ENCODE results near the gene DIPK2A.

DIPK2A gene

GRCh38 chr3:143971359-143972154 is at the start of gene DIPK2A:
Gene DIPK2A (plus strand): TSS chr3:143971823. CDS start chr3:143972333, 510 bp downstream.
- peak; percentile 96 to 97 for DNase-seq (ENCODE audit: low read depth in 2 of 2)
- peak within 1 kb of the TSS; percentile 76 to 99 for H3K4me3 ChIP-seq (replicated peaks in 1 of 2; ENCODE audit: low read depth in 2 of 2, low read length in 2 of 2)
- no peak for TF ChIP-seq CTCF (IDR thresholded peaks at IDR 0.05; ENCODE audit: low read depth, low read length)

GRCh38 chr3:143924522-143925285 is 46.9 kb upstream of the DIPK2A start:
- no peak for DNase-seq (ENCODE audit: low read depth in 2 of 2)
- no peak overlapping the region for H3K4me3 ChIP-seq (replicated peaks in 1 of 2; ENCODE audit: low read depth in 2 of 2, low read length in 2 of 2)
- no peak for TF ChIP-seq CTCF (IDR thresholded peaks at IDR 0.05; ENCODE audit: low read depth, low read length)

- no peak overlapping the region for H3K4me3 ChIP-seq (replicated peaks in 1 of 2; ENCODE audit: low read depth in 2 of 2, low read length in 2 of 2)
- DNase-seq (ENCODE audit: low read depth in 2 of 2) = peak in 1 of 2 donors; percentile 6
- no peak for TF ChIP-seq CTCF (IDR thresholded peaks at IDR 0.05; ENCODE audit: low read depth, low read length)
Observed at GRCh38 chr3:143928056-143928455, 43.6 kb upstream of the DIPK2A start.

- no peak for TF ChIP-seq CTCF (IDR thresholded peaks at IDR 0.05; ENCODE audit: low read depth, low read length)
- no peak overlapping the region for H3K4me3 ChIP-seq (replicated peaks in 1 of 2; ENCODE audit: low read depth in 2 of 2, low read length in 2 of 2)
- peak in 1 of 2 donors; percentile 55 for DNase-seq (ENCODE audit: low read depth in 2 of 2)
Observed at GRCh38 chr3:143928541-143929255, 42.9 kb upstream of the DIPK2A start.

GRCh38 chr3:143934791-143935190 is 36.8 kb upstream of the DIPK2A start:
- no peak overlapping the region for H3K4me3 ChIP-seq (replicated peaks in 1 of 2; ENCODE audit: low read depth in 2 of 2, low read length in 2 of 2)
- TF ChIP-seq CTCF (IDR thresholded peaks at IDR 0.05; ENCODE audit: low read depth, low read length) = no peak

GRCh38 chr3:143935678-143936077 is 35.9 kb upstream of the DIPK2A start:
- no peak for DNase-seq (ENCODE audit: low read depth in 2 of 2)
- no peak for TF ChIP-seq CTCF (IDR thresholded peaks at IDR 0.05; ENCODE audit: low read depth, low read length)
- no peak overlapping the region for H3K4me3 ChIP-seq (replicated peaks in 1 of 2; ENCODE audit: low read depth in 2 of 2, low read length in 2 of 2)

More at GRCh38 chr3:143934791-143935190, 36.8 kb upstream of the DIPK2A start:
- peak in 1 of 2 donors; percentile 4 for DNase-seq (ENCODE audit: low read depth in 2 of 2)

Measured in cardiac fibroblast (primary cell).